Gastrocnemius medialis (tissue), 4 donors: ENCODE results near the gene SGCA. TPM values are rescaled to one million over a fixed set of nuclear protein-coding genes. Genes with fewer than 3 reads are reported as not detected.

Experiments used
- ATAC-seq, 2 donors: fragments of 150-250 bp; one replicate each; pipeline ENCODE4 v1.9.1; 2016
- DNase-seq, 2 donors: peaks; one replicate each; pipeline ENCODE4 v3.0.0-alpha.2; 2019
- H3K27ac ChIP-seq, 4 donors: fragments of 200-600 bp; sonication (generic); 1 replicate in 1 of 4; 2 replicates in 3 of 4; pipeline ENCODE4 v1.5.1; 2016 to 2018; ENCODE audit warnings: mild to moderate bottlenecking in 2 of 4, moderate library complexity in 1 of 4
- H3K27me3 ChIP-seq, 3 donors: fragments of 200-600 bp; sonication (generic) in 2 of 3; 1 replicate in 1 of 3; 2 replicates in 2 of 3; pipeline versions ENCODE4 v1.5.1 to v1.6.0; 2016 to 2019; ENCODE audit warnings: mild to moderate bottlenecking in 1 of 3, moderate library complexity in 1 of 3
- H3K36me3 ChIP-seq, 2 donors: fragments of 200-600 bp; sonication (generic) in 1 of 2; one replicate each; pipeline ENCODE4 v1.5.1; 2017 to 2018
- H3K4me1 ChIP-seq, 2 donors: fragments of 200-600 bp; sonication (generic) in 1 of 2; one replicate each; pipeline ENCODE4 v1.5.1; 2016 to 2017; ENCODE audit warnings: mild to moderate bottlenecking in 2 of 2
- H3K4me3 ChIP-seq, 4 donors: fragments of 200-600 bp; sonication (generic) in 3 of 4; 1 replicate in 1 of 4; 2 replicates in 3 of 4; pipeline ENCODE4 v1.5.1; 2016 to 2019; ENCODE audit warnings: mild to moderate bottlenecking in 2 of 4
- H3K9me3 ChIP-seq, 3 donors: fragments of 200-600 bp; sonication (generic) in 2 of 3; 1 replicate in 1 of 3; 2 replicates in 2 of 3; pipeline ENCODE4 v1.5.1; 2016 to 2019
- POLR2A ChIP-seq, 2 donors: fragments of 450-650 bp; IDR thresholded peaks; one replicate each; pipeline ENCODE4 v1.6.1; 2017; ENCODE audit warnings: antibody characterized with exemption in 2 of 2, mild to moderate bottlenecking in 2 of 2, moderate library complexity in 2 of 2
- in situ Hi-C, 4 donors: fragments of 200-750 bp; cut with MboI; loops; one replicate each; pipeline versions ENCODE4 v1.15.0 to v1.8.0; 2017; ENCODE audit warnings: low sequenced_read_pairs in 4 of 4
- intact Hi-C: fragments of 100-400 bp; cut with DNase I; formaldehyde crosslinking; loops from one replicate; pipeline ENCODE4 v1.15.1; 2023; ENCODE audit warnings: low total_unique reads
- total RNA-seq, 4 donors: library from RNA; depleted of rRNA; stranded (reverse); fragments of >200 nt; gene quantifications; one replicate each; pipeline versions ENCODE4 v1.1.0 to v1.2.3, GENCODE V29; 2016
- TF ChIP-seq, protein P1 (sequence below), 5 experiments: fragments of 450-650 bp in 3 of 5; fragments of 200-600 bp in 2 of 5; sonication (generic) in 2 of 5; IDR thresholded peaks in 4 of 5; conservative IDR thresholded peaks in 1 of 5; 1 replicate in 4 of 5; 2 replicates in 1 of 5; pipeline ENCODE4 v1.5.1; 2016 to 2019; ENCODE audit warnings: antibody characterized with exemption in 5 of 5, mild to moderate bottlenecking in 3 of 5, moderate library complexity in 3 of 5

The SGCA gene
- total RNA-seq, 4 donors from 2014 or later = 227 to 385 (median 292) TPM

DNA sequence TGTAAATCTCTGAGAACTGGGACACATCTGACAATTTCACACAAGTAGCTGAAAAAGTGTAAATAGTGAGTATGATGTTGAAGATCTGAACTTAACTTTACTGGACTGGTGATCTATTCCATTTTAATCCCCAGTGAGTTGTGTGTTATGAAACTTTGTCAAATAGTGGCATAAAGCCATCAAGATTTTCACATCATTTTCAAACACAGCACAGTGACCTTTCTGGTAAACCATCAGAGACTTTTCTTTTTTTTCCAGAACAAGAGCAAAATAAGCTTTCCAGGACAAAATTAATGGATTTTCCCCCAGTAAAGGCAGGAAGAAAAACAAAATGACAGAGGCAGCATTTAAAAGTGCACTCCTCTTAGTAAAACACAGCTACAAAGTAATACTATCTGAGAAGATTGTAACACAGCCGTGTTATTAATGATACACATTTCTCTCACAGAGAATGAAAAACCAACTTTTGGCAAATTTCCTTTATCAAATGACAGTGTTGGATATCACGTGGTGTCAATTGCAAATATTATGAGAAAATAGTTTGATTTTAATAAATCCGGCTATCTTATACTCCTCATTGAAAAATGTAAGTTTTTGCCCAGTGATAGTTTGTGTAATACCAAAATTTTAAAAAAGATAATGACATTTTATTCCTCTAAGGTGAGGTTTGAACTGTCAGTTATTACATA is 52.4 kb downstream of the SGCA start:
- Histone ChIP-seq H3K27ac (peak overlapping the region; percentile 27 to 60 (median 54)), H3K27me3 (no peaks in the 10 kb centered on the region), H3K4me3 (no peak overlapping the region), H3K4me1 (peaks cover 6% of the 10 kb centered on the region in 2 donors), H3K9me3 (no peaks in the 10 kb centered on the region), H3K36me3 (no peaks in the 10 kb centered on the region)
- in situ Hi-C loops (no loop called here), intact Hi-C loops (no loop called here)
- ATAC-seq (peak in 1 of 2 donors; percentile 63), DNase-seq (no peak)
- no peak for TF ChIP-seq POLR2A (IDR thresholded peaks at IDR 0.05)
- TF ChIP-seq, protein P1, sequence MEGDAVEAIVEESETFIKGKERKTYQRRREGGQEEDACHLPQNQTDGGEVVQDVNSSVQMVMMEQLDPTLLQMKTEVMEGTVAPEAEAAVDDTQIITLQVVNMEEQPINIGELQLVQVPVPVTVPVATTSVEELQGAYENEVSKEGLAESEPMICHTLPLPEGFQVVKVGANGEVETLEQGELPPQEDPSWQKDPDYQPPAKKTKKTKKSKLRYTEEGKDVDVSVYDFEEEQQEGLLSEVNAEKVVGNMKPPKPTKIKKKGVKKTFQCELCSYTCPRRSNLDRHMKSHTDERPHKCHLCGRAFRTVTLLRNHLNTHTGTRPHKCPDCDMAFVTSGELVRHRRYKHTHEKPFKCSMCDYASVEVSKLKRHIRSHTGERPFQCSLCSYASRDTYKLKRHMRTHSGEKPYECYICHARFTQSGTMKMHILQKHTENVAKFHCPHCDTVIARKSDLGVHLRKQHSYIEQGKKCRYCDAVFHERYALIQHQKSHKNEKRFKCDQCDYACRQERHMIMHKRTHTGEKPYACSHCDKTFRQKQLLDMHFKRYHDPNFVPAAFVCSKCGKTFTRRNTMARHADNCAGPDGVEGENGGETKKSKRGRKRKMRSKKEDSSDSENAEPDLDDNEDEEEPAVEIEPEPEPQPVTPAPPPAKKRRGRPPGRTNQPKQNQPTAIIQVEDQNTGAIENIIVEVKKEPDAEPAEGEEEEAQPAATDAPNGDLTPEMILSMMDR (IDR thresholded peaks at IDR 0.05 in 4 of 5, conservative IDR thresholded peaks at IDR 0.05 in 1 of 5) = no peak

DNA sequence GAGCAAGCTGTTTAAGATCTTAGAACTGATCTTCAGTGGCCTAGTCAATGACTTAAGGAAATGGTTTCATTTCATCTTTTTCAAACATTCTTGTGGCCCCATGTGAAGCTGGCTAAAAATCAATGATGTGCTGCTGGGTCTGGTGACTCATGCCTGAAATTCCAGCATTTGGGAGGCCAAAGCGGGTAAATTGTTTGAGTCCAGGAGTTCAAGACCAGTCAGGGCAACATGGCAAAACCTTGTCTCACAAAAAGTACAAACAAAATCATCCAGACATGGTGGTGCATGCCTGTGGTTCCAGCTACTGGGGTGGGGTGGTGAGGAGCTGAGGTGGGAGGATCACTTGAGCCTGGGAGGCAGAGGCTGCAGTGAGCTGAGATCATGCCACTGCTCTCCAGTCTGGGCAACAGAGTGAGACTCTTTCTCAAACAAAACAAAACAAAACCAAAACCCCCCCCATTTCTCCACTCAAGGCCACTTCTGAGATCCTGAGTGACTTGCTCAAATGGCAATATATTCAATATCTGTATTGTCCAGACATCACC is 53.0 kb downstream of the SGCA start:
- in situ Hi-C loops = no loop called here
- ATAC-seq = no peak

DNA sequence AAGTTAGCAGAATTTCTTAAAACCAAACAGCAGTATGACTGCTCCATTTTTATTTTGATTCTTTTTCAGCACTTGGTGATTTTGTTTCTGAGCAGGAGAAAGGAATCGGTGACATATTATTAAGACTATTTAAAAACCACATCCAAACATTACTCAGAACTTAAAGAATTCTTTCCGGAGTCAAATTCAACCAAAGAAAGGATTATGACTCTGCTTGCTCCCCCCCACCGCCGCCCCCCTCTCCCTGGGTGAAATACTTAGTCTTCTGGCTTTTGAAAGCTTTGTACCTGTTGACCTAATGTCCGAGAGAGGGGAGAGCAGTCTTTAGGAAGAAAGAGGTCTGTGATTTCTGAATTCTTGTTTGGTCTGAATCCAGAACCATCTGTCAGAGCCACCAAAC is 53.5 kb downstream of the SGCA start:
- peaks cover 6 to 7% of the 10 kb centered on the region in 2 donors for H3K4me1 ChIP-seq

More for the DNA sequence above, 53.0 kb downstream of the SGCA start:
- DNase-seq = no peak
- TF ChIP-seq, protein P1 (IDR thresholded peaks at IDR 0.05 in 4 of 5, conservative IDR thresholded peaks at IDR 0.05 in 1 of 5) = no peak
- no peak for TF ChIP-seq POLR2A (IDR thresholded peaks at IDR 0.05)
- Histone ChIP-seq H3K4me3 (no peak overlapping the region), H3K4me1 (peaks cover 6 to 7% of the 10 kb centered on the region in 2 donors), H3K27ac (peak overlapping the region; percentile 27 to 58 (median 44)), H3K9me3 (no peaks in the 10 kb centered on the region), H3K36me3 (no peaks in the 10 kb centered on the region), H3K27me3 (no peaks in the 10 kb centered on the region)
- intact Hi-C loops = no loop called here

DNA sequence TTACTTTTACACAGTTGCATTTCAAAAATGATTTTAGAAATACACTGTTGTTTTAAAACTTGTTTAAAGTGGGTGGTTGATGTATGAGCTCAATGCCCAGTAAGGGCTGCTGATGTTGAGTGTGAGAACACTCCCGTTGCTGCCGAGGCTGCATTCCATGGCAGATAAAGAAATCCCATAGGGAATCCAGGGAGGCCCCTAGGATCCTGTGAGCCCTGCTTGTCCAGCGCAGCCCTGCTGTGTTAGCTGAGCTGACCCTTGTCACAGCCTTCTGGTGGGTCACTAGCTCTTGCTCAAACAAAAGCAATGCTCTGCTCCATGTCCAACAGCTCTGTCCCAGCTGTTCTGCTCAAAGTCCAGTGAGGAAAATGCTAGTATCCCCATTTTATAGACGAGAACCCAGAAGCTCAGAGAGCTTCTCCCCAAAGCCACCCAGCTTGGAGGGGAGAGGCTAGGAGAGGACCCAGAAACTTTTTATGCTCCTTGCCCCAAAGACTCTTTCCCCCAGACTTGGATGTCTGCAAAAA is 54.2 kb downstream of the SGCA start:
- DNase-seq (no peak), ATAC-seq (no peak)
- no peaks in the 10 kb centered on the region for H3K27me3 ChIP-seq
- no peaks in the 10 kb centered on the region for H3K9me3 ChIP-seq
- H3K4me3 ChIP-seq = no peak overlapping the region
- in situ Hi-C loops (loop anchor here in 1 of 4 donors (5.0 kb wide), 1 partner anchor 52 kb away; the partner anchor contains the start of gene TMEM92), intact Hi-C loops (no loop called here)
- TF ChIP-seq, protein P1 (IDR thresholded peaks at IDR 0.05 in 4 of 5, conservative IDR thresholded peaks at IDR 0.05 in 1 of 5) = no peak
- no peak for TF ChIP-seq POLR2A (IDR thresholded peaks at IDR 0.05)
- H3K4me1 ChIP-seq = peaks cover 6 to 7% of the 10 kb centered on the region in 2 donors
- no peaks in the 10 kb centered on the region for H3K36me3 ChIP-seq
- peak overlapping the region in 3 of 4 donors; percentile 27 to 58 (median 56) for H3K27ac ChIP-seq

More for the DNA sequence above, 53.5 kb downstream of the SGCA start:
- H3K9me3 ChIP-seq = no peaks in the 10 kb centered on the region
- no peaks in the 10 kb centered on the region for H3K27me3 ChIP-seq
- ATAC-seq (no peak), DNase-seq (no peak)
- peak overlapping the region; percentile 27 to 58 (median 44) for H3K27ac ChIP-seq
- in situ Hi-C loops (no loop called here), intact Hi-C loops (no loop called here)
- H3K36me3 ChIP-seq = no peaks in the 10 kb centered on the region
- TF ChIP-seq, protein P1 (IDR thresholded peaks at IDR 0.05 in 4 of 5, conservative IDR thresholded peaks at IDR 0.05 in 1 of 5) = no peak
- H3K4me3 ChIP-seq = no peak overlapping the region
